ENCODE results near the gene MRPS9.
A peak's percentile ranks its signal among the peaks of the same experiment; 100 is the strongest.

MRPS9 gene

DNA sequence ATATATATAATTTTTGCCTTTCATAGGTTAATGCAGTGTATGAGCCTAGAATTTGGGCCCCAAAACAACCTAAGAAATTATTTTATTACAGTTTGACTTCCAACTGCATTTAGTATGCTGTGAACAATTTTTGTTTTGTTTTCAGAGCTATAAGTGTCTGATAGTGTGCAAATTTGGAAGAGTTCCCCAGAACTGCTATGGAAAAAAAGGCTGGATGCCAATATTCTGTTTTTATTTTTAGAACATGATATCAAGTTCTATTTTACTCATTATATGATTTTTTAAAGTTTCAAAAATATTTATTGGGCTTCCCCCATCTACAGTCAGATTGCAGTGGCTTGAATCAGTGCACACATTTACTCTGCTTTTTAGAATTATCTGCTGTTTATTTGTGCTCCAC, 42.6 kb downstream of the MRPS9 start:
- DNase-seq, result no peak

DNA sequence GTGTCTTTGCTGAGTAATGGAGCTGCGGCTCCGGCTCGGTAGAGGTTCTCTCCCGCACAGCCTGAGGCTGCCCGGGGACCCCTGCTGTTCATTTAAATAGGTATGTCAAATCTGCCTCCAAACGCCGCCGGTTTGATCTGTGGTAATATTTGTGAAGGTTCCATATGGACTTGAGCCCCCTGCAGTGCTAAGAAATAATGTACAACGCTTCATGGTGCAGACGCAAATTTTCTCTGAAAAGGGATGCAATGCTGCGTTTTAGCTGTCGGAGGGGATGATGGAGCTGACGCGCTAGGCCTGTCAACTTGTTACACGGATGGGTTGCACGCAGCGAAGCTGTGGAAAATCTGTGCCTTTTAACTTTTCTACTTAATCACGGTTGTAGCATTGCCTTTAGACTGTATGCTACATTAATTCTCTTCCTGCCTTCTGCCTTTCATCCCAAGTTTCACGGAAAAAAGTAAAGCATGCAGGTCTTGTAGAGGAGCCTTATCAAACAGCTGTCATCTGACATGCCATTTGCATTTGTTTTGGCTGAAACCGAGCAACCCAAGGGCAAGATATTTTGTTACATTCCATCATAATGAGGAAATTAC, 43.2 kb downstream of the MRPS9 start:
- peak; percentile 12 for DNase-seq

DNA sequence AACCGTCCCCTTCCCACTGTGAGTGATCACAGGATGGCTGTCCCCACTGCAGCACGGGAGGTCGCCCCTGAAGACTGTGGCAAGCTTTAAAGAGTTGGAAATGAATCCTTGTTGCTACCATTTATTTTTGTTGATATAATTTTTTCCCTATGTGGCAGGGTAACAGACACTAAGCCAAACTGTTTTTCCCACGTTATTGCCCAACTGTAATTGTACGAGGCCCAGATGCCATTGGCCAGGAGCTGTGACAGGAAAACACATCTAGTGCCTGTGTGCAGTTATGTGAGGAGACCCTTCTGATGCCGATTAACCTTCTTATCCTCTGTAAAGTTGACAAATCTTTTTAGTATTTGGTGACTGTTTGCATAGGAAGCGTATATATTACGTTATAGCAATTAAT, 44.2 kb downstream of the MRPS9 start:
- no peak for DNase-seq

DNA sequence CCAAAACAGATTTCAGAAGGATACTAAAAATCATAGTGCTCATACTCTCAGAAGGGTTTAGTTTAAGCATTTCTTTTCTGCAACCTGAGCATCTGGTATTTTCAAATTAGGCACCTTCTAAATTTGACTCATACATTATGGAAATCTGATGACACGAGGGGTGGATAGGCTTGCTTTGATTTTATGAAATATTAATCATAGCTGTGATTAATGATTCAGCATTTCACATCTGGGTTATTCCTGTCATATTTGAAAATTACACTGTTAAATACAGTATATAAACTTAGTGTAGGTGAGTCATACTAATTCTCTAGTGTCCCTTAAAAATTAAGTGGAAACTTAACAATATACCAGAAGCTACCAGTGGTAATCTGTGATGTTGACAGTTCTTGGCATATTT, 47.7 kb downstream of the MRPS9 start:
- DNase-seq, result no peak

DNA sequence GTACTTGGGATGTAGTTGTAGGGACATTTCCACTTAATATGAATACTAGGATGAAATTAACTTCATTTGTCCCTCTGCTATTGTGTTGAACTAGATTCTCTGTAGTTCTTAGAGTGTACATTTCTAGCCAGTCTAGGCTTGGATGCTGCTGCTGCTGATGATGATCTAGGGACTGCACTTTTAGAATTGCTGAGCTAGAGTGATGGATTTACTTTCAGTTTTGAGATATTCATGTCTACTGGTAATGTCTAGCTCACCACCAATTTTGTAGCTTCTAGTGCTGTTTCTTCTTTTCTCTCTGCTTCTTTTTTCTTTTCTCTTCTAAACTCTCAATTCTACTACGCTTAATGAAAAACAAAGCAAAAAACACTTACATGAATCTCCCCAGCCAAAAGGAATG, 49.4 kb downstream of the MRPS9 start:
- no peak for DNase-seq

DNA sequence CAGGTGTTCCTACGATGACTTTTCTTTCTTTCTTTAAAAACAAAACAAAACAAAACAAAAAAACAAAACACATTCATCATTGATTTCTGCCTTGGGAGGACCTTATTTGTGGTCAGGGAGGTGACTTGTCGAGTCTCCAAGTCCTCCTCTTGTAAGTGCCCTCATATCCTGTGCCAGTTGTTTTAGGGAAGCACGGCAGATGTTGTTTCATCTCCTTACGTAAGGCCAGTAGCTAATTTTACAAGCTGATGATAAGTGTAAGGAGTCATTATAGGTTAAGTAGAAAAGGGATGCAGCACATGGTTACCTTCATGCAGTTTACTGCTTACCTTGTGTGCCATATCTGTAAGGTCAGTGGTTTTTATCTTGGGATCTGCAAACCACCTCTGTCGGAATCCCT, 52.2 kb downstream of the MRPS9 start:
- DNase-seq, result no peak

DNA sequence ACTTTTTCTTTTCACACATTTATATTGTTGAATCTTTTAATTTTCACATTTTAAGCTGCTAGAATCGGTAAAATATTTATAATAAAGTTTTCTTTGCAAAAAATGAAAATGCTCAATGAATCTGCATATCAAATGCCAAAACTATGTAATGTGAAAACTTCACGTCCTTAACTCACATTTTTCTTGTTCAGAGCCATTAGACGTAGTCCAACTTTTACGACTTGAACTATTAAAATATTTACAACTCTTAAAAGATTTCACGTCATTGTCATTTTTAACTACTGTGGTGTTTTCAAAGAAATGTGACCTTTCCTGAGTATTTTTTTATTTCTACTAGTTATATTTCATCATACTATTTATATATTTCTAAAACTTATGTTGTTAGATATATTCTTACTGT, 54.9 kb downstream of the MRPS9 start:
- no peak for DNase-seq

DNA sequence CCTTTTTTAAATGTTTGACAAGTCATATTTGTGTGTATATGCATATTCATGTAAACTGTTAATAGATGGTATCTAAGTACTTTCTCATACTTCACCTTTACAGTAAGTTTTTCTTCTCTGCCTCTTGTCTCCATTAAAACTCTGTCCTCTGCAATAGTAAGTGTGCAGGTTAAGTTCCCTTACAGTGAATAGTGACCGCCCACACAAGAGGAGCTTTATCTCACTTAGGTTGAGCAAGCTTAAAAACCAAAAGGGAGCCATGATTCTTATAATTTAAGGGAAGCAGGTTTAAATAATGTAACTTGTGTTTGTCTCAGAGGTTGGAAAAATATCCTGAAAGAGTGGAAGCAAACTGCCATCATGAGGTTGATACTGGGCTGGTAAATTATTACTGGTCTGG, 61.3 kb downstream of the MRPS9 start:
- no peak for DNase-seq

DNA sequence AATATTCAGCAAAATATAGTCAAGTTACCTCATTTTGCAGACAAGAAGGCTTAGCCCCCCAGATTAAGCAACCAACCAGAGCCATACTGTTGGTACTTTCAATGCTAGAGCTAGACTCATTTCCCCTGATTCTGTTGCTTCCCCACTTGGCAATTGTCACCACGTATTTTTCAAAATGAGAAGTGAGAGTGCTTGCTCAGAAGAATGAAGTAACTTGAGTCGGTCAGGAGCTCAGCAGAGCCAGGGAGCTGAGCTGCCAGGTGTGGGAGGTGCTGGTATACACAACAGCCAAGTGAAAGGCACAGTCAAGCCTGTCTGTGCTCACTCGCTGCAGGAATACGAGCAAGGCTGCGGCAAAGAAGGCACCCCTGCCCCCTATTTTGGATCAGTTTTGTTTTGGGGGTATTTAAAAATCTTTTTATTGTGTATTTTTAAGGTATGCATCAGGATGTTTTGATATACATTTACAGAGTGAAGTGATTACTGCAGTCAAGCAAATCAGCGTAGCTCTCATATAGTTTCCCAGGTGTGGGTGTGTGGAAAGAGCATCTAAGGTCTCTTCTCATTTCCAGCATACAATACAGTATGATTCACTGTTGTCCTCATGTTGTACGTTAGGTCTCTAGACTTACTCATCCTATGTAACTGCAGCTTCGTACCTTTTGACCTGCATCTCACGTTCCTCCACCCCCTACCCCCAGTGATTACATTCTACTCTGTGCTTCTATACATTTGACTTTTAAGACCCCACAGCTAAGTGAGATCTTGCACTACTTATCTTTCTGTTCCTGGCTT, 62.4 kb downstream of the MRPS9 start:
- no peak for DNase-seq

DNA sequence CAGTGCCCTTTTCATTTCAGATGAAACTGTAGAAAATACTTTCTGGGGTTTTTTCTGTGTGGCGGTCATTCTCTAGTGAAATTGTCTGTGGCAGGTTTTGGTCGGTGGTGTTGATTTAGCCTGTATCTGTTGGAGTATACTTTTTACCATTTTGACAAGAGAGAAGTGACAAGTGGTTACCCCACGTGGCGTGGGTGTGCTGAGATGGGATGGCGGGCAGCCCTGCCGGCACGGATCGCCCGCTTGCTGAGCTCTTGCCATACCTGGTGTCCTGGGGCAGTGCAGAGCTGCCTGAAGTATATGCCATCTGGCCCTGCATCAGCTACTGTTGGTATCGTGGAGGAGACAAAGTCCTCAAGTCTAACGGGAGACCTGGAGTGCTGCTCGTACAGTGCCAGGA, 64.1 kb downstream of the MRPS9 start:
- DNase-seq, result no peak

DNA sequence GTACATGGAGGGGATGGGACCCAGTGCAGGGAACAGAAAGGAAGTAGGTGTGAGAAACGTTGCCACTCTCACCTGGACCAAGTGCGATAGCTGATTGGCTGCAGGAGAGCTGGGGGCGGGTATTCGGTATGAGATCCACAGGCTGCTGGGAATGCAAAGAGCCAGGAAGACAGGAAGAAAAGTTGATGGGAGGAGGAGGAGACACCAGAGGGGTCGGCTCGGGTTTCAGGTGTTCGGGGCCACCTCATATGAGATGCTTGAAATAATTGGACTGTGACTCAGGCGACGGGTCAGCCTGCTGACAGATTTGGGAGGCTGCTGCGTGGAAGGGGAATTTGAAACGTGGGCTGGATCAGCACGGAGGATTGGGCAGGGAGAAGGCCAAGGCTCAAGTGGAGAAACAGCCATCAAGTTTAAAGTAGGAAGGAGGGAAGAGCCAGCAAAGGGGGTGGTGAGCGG, 65.1 kb downstream of the MRPS9 start:
- peak; percentile 94 for DNase-seq

DNA sequence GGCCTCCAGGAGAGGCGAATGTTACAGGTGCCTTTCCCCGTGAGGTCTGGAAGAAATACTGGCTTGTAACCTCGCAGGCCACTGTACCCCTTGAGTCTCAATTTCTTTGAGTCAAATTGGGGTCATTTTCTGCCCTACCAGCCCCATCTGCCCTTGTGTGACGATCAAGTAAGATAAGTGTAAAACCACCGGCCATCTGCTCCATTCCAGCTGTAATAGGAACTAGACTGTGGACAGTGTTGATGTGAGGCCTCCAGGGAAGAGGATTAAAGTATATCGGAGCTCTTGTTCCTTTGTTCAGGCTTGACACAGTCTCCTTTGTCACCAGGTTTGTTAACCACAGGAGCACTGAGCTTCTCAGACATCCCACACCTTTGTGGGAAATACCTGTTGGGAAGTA, 65.6 kb downstream of the MRPS9 start:
- DNase-seq, result no peak

DNA sequence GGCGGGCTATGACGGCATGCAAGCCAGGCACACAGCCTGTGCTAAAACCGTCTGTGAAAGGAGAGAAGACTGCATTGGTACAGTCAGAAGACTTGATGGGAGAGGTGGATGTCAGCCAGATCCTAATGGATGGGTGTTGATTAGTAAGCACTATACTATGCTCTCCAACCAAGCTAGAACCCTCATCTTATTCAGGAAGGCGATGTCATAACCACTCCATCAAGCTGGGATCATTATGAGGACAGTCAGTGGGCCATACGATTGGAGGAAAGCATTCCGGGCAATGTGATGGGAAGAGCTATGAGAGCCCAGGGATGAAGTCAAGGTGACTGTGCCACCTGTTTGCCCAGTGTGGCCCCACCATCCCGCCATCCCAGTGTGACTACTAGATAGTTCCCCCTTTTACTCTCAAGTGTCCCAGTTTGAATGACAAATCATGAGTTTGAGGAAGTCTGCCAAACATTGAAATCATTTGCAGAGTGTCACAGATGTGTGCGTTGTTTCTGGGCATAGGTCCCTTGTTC, 66.4 kb downstream of the MRPS9 start:
- DNase-seq, result peak; percentile 91

DNA sequence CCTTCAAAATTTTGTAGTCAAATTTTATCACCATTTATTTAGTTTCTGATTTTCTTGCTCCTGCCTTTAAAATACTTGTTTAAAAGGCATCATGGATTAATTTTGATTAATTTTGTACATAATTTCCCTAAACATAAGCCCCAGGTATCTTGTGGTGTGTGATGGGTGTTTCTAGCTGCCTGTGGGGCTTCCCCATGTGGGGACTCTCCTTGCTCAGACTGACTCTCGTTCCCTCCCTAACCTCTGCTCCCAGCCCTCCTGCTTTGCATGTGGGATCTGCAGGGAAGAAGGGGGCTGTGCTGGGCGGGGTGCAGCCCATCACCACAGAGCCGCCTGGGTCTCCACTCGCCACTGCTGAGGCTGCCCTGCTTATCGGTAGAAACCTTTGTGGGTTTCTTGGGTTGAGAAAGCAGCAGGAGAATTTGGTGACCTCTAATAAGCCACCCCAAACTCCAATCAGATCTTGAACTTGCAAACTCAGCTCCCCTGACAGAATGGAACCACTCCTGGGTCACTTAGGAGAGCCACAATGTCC, 72.5 kb downstream of the MRPS9 start:
- DNase-seq, result no peak

DNA sequence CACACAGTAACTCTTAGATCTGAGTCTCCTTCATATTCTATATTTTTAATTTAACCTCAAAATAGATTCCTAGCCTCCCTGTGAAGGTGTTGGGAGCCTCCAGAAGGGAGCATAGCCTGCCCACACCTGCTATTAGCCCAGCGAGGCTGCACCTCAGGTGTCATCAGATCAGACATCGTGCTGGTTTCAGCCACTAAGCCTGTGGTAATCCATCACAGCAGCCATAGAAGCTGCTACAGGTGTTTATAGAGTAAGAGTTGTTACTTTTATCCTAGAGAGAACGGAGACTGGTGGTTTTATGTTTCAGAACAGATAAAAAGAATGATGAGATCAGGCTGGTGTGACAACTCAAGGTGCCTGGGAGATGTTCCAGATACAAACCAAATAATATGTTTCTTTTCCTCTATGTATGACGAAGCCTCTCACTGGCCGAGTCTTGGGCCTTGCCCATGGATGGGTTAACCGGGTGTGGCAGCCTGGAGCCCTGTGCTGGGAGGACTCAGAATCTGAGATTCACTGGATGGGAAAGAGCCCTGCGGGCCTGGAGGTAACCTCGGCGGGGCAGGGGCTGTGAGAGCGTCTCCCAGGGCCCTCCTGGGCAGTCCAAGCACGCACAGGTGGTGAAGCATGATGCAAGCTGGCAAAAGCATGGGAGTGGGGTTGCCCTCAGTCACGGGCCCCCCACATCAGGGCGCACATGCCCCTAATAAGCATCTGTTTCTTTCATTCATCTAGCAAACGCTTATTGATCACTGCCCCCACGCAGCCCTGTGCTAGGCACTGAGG, 73.7 kb downstream of the MRPS9 start:
- DNase-seq, result no peak

DNA sequence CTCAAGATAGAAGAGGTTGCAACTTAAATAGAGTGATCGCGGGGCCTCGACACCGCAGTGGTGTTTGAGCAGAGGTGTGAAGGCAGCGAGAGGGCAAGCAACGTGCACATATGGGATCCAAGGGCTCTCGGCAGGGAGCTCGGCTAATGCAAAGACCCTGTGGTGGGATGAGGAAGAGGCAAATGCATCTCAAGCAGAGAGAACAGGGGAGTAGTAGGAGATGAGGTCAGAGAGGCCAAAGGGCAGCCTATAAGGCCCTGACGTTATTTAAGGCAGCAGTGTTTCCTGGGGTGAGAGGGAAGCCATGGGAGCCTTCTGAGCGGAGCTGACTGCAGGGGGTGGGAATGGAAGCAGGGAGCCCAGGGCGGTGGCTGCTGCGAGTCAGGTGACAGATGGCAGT, 74.5 kb downstream of the MRPS9 start:
- DNase-seq, result no peak

DNA sequence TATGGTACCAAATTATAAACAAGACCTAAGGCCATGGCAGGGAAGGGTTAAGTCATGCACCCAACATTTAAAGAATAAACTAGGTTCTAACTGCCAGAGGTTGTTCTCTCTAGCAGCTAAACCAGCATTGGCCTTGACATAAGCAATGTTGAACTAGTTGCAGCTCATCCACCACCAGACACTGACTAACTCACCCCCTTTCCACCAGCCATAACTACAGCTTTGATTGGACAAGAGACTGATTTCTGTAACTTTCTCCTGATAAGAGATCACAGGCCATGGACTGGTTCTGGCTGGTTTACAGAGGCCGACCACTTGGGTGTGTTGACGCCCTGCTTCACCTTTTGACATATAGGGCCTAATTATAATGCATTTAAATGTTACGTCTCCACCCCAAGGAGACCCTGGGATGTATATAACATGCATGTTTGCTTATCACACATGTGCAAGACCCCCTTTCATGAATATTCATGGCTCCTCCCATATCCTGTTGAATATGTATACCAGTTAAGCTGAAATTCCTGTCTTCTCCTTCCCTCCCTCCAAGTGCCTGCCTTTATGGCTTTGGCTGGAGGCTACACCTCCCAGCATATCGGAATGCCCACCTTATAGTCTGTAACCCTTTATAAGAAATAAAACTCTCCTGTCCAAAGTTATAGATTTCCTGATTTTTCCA, 75.9 kb downstream of the MRPS9 start:
- DNase-seq, result no peak

DNA sequence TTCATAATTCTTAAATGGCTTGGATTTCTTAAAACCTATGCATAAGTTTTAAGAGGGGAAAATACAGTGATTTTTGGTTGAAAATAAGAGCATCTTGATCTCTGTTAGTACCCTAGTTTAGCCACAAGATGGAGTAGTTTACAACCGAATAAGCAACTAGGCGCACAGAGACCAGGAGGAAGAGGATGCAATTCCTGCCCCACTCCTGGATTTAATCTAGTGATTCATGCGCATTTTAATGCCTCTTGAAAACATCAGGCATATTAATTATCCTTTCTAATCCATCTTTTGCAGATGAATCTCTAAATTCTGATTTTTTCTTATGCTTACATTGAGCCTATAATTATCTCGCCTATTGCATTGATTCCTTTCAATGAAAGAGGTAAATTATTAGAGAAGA, 76.7 kb downstream of the MRPS9 start:
- peak; percentile 71 for DNase-seq

DNA sequence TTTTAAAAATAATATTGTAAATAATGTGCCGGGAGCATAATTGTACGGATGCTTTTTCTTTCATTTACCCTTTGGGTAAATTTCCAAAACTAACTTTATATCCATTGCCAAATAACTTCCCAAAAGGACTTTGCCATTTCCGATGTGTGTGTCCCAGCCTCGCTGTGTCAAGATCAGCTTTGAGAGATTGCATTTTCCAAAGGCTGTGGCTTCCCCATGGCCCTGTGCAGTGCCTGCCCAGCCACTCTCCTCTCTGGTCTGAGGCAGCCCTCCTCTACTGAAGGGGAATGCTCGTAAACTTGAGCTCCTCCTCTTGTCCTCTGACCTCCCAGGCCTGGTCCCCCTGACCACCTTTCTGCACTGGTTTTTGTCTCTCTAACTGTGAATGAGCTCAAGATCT, 78.5 kb downstream of the MRPS9 start:
- DNase-seq, result no peak

DNA sequence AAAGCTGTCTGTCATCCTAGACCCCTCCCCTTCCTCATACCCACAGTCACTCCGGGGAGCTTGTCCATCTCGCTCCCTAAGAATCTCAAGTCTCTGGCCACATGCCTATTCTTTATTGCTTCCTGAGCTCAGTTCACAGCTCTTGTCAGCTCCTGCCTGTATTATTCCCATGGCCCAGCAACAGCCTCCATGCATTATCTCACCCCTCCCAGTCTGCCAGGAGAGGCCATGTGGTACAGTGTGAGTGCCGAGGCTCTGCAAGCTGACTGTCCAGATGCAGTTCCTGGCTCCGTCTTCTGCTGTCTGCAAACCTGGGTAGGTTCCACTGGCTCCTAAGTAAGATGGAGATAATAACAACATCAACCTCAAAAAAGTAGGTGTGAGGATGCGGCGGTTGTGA, 79.7 kb downstream of the MRPS9 start:
- no peak for DNase-seq

DNA sequence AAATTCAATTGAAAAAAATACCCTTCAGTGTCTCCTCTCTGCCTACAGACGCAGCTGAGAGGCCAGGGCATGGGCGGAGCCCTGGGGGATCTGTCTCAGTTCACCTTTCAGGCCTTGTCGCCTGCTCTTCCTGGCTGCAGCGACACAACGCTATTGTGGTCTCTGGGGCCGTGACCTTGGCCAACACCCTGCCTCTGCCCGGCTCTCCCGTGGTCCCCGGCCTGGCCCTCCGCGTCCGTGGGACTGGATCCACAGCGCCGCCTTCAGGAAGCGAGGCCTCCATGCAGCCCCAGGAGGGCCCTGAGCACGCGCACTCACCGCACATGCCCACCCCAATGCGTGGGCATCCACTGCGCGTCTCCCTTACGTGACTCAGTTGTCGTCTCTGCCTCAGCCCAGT, 81.1 kb downstream of the MRPS9 start:
- no peak for DNase-seq

DNA sequence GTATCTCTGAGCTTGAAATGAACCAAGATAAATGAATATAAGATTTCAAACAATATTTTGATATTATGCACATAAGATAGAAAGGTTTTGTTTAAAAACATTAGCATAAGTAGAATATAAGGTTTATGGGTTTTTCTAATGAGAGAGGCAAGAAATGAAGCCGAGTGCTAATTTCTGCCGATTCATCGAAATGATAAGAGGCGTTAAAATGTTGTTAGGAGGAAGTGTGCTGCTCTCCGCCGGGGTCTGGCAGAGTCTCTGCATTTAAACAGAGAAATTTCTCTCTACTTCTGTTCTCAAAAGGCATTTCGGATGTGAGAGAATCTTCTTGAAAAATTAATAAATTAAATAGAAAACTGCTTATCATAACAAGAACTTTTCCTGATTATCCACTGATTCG, 83.6 kb downstream of the MRPS9 start:
- DNase-seq, result no peak

DNA sequence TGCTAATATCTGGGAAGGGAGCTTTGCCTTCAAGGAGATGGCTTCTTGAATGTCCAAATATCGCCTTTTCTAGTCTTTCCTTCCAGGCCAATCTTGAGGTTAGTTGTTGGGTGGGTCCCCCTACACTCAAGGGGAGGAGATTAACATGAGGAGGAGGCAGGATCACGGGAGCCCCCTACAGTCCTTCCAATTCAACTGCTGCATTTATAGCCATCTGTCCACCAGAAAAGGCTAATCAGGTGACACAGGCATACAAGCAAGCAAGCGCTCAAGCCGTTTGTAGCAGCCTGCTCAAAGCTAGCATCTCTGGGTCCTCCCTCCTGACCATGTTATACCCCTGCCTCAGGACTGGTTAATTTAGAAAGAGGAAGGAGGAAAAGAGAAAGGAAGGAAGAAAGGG, 87.6 kb downstream of the MRPS9 start:
- no peak for DNase-seq
